ENCODE data around the gene GNPDA1. TPM values are rescaled to one million over a fixed set of nuclear protein-coding genes. Genes with fewer than 3 reads are reported as not detected.

GNPDA1 gene
- total and polyA plus RNA-seq, 10 of the 15 experiments (the other 5 are each of a cell fraction or from before 2014, with no cell fraction given), result 1.0 to 11.9 (median 3.9) TPM

GRCh38 chr5:141968914-141969608 lies 43.8 kb downstream of the GNPDA1 start, which contains the start of gene RNF14:
Gene RNF14, plus strand, starts transcription at chr5:141969105. Its CDS starts 4,484 bp downstream, at chr5:141973589.
- H3K9me3 ChIP-seq (replicated peaks; ENCODE audit: control insufficient read depth, insufficient read depth, low read length), result no peaks in the 10 kb centered on the region
- POLR2A ChIA-PET, result interaction anchor here (0.5 to 3.4 kb wide), 15 partner anchors 8 to 1435 kb away, joined by 3 to 22 read pairs (median 6); partner anchors contain the start of genes DELE1, FCHSD1, GNPDA1 and HDAC3
- H4K20me1 ChIP-seq (ENCODE audit: control insufficient read depth, insufficient read depth), result no peaks in the 10 kb centered on the region
- ATAC-seq (peak; percentile 95), DNase-seq (ENCODE audit: low read depth, low spot score) (peak; percentile 74), FAIRE-seq (peak; percentile 59)
- RAD21 ChIA-PET (ENCODE audit: unreplicated experiment), result interaction anchor here (0.8 to 3.0 kb wide), 15 partner anchors 8 to 377 kb away, joined by 3 to 31 read pairs (median 5); partner anchors contain the start of genes DELE1, HDAC3 and RELL2
- SMC1A ChIA-PET (ENCODE audit: uncharacterized antibody, unreplicated experiment), result interaction anchor here (0.9 to 4.9 kb wide), 12 partner anchors 8 to 277 kb away, joined by 3 to 42 read pairs (median 6); partner anchors contain the start of gene DELE1
- under 1% methylated on average over 63 of the region's 63 CpGs for WGBS (ENCODE audit: insufficient coverage, insufficient replicate concordance, low lambda C conversion rate, missing lambda C conversion rate)
- peak within 1 kb of the TSS; percentile 73 for H3K4me3 ChIP-seq
- BruUV-seq (replicated peaks), result TSS peak; percentile 84
- peaks cover 15% of the 10 kb centered on the region for H3K79me2 ChIP-seq (ENCODE audit: control insufficient read depth, insufficient read depth, low read length)
- no peaks in the 10 kb centered on the region; a peak in 1 of 4 replicates for H3K36me3 ChIP-seq (ENCODE audit: control insufficient read depth in 2 of 2, insufficient read depth in 2 of 2, low read length in 1 of 2)
- peak within 1 kb of the TSS; percentile 91 for H3K4me2 ChIP-seq (ENCODE audit: control insufficient read depth, insufficient read depth)
- in situ Hi-C loops (cut with MboI) (no loop called here), intact Hi-C loops (cut with micrococcal nuclease; ENCODE audit: unreplicated experiment) (loop anchor here (2.0 to 10.0 kb wide), 3 partner anchors 46 to 374 kb away; partner anchors contain the start of gene DELE1)
- peak within 1 kb of the TSS; percentile 96 for H3K27ac ChIP-seq (ENCODE audit: control insufficient read depth, insufficient read depth)
- CTCF ChIA-PET, result interaction anchor here (0.6 to 6.0 kb wide), 28 partner anchors 8 to 1057 kb away, joined by 3 to 73 read pairs (median 5); partner anchors contain the start of genes DELE1, DIAPH1, FCHSD1 and GNPDA1
- peak within 1 kb of the TSS; percentile 82 for H2AFZ ChIP-seq (ENCODE audit: control insufficient read depth, low read depth, low read length)
- H3K4me1 ChIP-seq (ENCODE audit: control insufficient read depth, insufficient read depth, low read length), result peaks cover 8% of the 10 kb centered on the region
- H3K27me3 ChIP-seq (replicated peaks in 1 of 2; ENCODE audit: control insufficient read depth in 2 of 2, insufficient read depth in 2 of 2, low read length in 1 of 2), result no peaks in the 10 kb centered on the region
- peak within 1 kb of the TSS; percentile 98 for H3K9ac ChIP-seq (ENCODE audit: control insufficient read depth, insufficient read depth, low read length)
- TF ChIP-seq TBL1XR1 (IDR thresholded peaks at IDR 0.05; ENCODE audit: low read depth, low read length), result peak; percentile 47; the same call in 1 of the 2 replicates
- no peak; the same call in 1 of the 2 replicates for TF ChIP-seq CREB1 (IDR thresholded peaks at IDR 0.05; ENCODE audit: low read depth)
- no peak for TF ChIP-seq ASH2L (IDR thresholded peaks at IDR 0.05; ENCODE audit: borderline replicate concordance, low read depth)
- peak; percentile 70 for TF ChIP-seq TARDBP (IDR thresholded peaks at IDR 0.05; ENCODE audit: borderline replicate concordance)
- peak; percentile 33; the same call in 1 of the 2 replicates for TF ChIP-seq RB1 (IDR thresholded peaks at IDR 0.05; ENCODE audit: borderline replicate concordance)
- TF ChIP-seq NRF1 (conservative IDR thresholded peaks at IDR 0.05; ENCODE audit: low read depth, low read length), result peak; percentile 64
- peak; percentile 9; the same call in 1 of the 2 replicates for TF ChIP-seq IRF4 (IDR thresholded peaks at IDR 0.05; ENCODE audit: low read depth, low read length)
- no peak for TF ChIP-seq ZNF24 (IDR thresholded peaks at IDR 0.05)
- no peak for TF ChIP-seq NFYA (IDR thresholded peaks at IDR 0.05; ENCODE audit: borderline replicate concordance, low read depth, low read length)
- no peak for TF ChIP-seq NFIC (IDR thresholded peaks at IDR 0.05; ENCODE audit: low read depth, low read length)
- TF ChIP-seq MYC (IDR thresholded peaks at IDR 0.05; ENCODE audit: insufficient read depth, insufficient read length, insufficient replicate concordance, low read length, severe bottlenecking), result no peak
- TF ChIP-seq TCF12 (IDR thresholded peaks at IDR 0.05; ENCODE audit: low read depth, low read length), result no peak
- TF ChIP-seq, protein P1, sequence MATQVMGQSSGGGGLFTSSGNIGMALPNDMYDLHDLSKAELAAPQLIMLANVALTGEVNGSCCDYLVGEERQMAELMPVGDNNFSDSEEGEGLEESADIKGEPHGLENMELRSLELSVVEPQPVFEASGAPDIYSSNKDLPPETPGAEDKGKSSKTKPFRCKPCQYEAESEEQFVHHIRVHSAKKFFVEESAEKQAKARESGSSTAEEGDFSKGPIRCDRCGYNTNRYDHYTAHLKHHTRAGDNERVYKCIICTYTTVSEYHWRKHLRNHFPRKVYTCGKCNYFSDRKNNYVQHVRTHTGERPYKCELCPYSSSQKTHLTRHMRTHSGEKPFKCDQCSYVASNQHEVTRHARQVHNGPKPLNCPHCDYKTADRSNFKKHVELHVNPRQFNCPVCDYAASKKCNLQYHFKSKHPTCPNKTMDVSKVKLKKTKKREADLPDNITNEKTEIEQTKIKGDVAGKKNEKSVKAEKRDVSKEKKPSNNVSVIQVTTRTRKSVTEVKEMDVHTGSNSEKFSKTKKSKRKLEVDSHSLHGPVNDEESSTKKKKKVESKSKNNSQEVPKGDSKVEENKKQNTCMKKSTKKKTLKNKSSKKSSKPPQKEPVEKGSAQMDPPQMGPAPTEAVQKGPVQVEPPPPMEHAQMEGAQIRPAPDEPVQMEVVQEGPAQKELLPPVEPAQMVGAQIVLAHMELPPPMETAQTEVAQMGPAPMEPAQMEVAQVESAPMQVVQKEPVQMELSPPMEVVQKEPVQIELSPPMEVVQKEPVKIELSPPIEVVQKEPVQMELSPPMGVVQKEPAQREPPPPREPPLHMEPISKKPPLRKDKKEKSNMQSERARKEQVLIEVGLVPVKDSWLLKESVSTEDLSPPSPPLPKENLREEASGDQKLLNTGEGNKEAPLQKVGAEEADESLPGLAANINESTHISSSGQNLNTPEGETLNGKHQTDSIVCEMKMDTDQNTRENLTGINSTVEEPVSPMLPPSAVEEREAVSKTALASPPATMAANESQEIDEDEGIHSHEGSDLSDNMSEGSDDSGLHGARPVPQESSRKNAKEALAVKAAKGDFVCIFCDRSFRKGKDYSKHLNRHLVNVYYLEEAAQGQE (IDR thresholded peaks at IDR 0.05; ENCODE audit: low read depth, low read length), result no peak; the same call in 1 of the 2 replicates
- TF ChIP-seq POLR2AphosphoS2 (IDR thresholded peaks at IDR 0.05; ENCODE audit: low read depth, low read length), result peak; percentile 35; the same call in 1 of the 2 replicates
- TF ChIP-seq HSF1 (IDR thresholded peaks at IDR 0.05; ENCODE audit: low read depth, low read length), result no peak
- peak; percentile 72; the same call in 1 of the 2 replicates for TF ChIP-seq MLLT1 (IDR thresholded peaks at IDR 0.05)

Data from GM12878 (cell line).